GM12874 (cell line): ENCODE measurements around the gene KLRC4.

ENCODE experiments used
- CTCF ChIP-seq: IDR thresholded peaks from 2 replicates; pipeline ENCODE4 v1.5.1; 2011; ENCODE audit warnings: low read depth, mild to moderate bottlenecking, control low read depth, low read length, moderate library complexity; ENCODE audit not compliant: insufficient read depth

Gene KLRC4

GRCh38 chr12:10409392-10409791 lies at the start of gene KLRC4:
Gene KLRC4 (minus strand): TSS chr12:10409757. CDS start chr12:10409575, 182 bp downstream.
- TF ChIP-seq CTCF, result no peak

- no peak for TF ChIP-seq CTCF
Observed at GRCh38 chr12:10457760-10458159, 48.2 kb upstream of the KLRC4 start.

GRCh38 chr12:10456856-10457255 lies 47.3 kb upstream of the KLRC4 start:
- TF ChIP-seq CTCF, result no peak

- TF ChIP-seq CTCF, result no peak
Observed at GRCh38 chr12:10455766-10456165, 46.2 kb upstream of the KLRC4 start.

- TF ChIP-seq CTCF, result no peak
Observed at GRCh38 chr12:10454531-10454930, 45.0 kb upstream of the KLRC4 start.

GRCh38 chr12:10453156-10453555 lies 43.6 kb upstream of the KLRC4 start, which contains the start of gene KLRC1:
Gene KLRC1 (minus strand): TSS chr12:10453377. CDS start chr12:10451156, 2,221 bp downstream.
- no peak for TF ChIP-seq CTCF

GRCh38 chr12:10448236-10448635 lies 38.7 kb upstream of the KLRC4 start:
- no peak for TF ChIP-seq CTCF
